Right kidney (tissue), 1 donor: ENCODE data around the gene SEPTIN12.
A peak's percentile ranks its signal among the peaks of the same experiment; 100 is the strongest.

ENCODE experiments used
- DNase-seq: peaks from one replicate; pipeline ENCODE4 v3.0.0-alpha.2; 2016

Gene SEPTIN12

DNA sequence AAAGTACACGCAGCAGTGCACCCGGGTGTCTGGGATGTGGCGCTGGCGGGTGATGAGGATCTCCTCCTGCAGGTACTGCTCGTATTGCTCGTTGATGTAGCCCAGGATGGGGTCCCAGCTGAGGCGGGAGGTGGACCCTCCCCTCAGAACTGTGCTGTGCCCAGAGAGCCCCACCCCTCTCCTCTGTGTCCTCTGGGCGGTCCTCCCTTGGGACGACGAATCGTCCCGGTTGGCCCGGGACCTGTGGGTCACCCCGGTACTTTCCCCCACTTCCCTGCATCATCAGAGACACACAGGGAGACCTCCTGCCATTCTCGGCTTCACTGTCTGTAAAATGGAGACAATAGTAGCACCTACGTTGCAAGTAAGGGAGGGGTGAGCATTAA is 4.2 kb downstream of the SEPTIN12 start:
- DNase-seq: no peak

DNA sequence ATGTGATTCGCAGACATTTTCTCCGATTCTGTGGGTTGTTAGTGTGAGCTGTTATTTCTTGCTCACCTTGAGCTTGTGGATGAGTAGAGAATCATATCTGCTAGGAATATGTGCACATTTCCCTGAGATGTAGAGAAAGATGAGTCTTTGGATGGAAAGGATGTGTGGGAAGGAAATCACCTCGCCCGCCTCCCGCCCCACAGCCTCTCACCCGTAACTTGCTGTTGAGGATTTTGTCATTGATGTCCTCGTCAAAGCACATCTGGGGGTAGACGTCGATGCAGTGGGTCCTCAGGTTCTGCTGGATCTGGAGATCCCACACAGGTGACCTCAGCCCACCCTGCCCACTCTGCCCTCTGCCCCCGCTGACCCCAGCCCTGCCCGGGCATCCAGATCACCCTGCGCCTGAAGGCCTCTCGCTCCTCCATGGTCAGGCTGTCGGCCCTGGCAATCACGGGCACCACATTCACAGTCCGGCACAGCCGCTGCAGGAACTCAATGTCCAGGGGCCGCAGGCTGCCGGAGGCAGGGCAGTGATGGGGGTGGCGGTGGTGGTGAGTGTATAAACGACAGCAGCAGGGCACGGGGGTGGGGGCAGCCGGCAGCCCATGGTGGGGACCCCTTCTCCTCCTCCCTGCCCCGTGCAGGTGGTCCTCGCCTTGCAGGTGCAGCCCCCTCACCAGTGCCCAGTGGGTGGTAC is 4.7 kb downstream of the SEPTIN12 start:
- no peak for DNase-seq

DNA sequence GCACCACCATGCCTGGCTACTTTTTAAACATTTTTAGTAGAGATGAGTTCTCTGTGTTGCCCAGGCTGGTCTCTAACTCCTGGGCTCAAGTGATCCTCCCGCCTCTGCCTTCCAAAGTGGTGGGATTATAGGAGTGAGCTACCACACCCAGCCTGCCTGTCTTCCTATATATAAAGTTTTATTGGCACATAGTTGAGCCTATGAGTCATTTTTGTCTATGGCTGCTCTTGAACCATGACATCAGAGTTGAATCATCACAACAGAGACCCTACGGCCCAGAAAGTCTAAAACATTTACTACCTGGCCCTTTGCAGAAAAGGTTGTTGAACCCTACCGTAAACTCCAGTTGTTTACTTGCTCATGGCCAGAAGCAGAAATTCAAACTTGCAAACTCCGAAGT is 7.9 kb downstream of the SEPTIN12 start:
- no peak for DNase-seq

DNA sequence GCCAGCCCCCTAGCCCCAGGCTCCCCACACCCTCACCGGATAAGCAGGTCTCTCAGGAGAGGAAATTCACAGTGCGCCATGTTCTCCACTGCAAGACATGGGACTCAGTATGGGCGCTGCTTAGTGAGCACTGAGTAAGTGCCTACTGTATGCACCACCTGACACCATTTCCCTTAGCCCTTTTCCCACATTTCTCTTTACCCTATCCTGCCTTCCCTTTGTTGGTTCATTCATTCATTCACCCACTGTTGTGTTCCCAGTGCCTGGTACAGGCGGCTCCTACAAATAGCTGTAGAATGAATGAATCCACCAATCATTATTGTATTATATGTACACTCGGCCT is 10.1 kb downstream of the SEPTIN12 start:
- DNase-seq: no peak

DNA sequence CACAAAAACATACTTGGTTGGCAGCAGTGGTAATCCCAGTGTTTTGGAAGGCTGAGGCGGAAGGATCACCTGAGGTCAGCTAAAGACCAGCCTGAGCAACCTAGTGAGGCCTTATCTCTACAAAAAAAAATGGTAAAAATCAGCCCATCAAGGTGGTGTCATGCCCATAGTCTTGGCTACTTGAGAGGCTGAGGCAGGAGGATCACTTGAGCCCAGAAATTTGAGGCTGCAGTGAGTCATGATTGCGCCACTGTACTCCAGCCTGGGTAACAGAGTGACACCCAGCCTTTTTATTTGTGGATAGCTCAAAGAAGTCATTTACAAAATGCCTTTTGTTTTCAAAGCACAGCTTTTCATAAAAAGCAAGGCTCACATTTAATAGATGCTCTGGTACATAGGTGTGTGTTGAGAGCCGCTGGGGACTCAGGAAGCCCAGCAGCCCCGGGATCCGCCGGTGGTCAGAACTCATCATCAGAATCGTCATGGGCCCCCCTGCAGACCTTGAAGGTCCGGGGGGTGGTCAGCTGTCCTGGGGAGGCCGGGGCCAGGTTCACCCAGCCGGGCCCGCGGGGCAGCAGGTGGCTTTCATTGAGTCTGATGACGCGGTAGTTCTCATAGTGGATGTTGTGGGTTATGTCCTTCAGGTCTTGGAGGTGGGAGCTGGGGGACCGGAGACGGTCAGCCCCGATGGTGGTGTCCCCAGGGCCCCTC is 10.7 kb downstream of the SEPTIN12 start:
- no peak for DNase-seq

DNA sequence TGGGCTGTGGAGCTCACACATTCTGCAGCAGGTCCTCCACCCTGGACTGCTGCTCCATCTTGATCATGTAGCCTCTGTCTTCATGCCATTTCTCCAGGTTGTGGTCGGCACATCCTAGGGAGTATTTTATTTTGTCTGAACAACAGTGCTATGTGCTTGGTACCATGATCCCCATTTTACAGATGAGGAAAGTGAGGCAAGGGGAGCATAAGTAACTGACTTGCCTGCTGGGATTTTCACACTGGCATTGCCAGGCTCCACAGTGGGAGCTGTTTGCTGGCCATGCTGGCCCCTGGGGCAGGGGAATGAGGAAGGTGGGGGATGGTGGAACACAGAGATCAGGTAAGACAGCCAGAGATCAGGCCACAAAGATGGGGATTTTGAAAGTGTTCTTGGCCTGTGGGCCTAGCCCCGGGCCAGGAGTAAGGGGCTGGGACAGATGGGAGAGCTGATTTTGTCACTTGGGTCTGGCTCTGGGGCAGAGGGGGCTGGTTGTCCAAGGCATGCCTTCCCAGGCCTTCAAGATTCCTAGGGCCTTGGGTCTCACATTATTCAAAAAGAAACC is 11.9 kb downstream of the SEPTIN12 start:
- no peak for DNase-seq

DNA sequence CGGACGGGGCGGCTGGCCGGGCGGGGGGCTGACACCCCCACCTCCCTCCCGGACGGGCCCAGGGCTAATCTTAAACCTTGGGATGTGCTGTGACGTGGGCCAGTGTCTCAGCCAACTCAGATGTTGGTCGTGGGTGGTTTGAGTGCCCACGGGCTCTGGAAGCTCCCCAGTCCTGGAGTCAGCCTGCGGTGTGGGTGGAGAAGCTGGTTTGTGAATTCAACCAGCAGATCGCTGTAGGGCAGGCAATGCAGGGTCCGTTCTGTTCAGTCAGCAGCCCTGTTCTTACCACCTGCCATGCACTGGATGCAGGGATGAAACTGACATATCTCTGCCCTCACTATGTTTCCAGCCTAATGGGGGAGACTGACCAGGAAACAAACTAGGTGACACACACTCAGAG is 13.1 kb downstream of the SEPTIN12 start:
- DNase-seq: no peak

DNA sequence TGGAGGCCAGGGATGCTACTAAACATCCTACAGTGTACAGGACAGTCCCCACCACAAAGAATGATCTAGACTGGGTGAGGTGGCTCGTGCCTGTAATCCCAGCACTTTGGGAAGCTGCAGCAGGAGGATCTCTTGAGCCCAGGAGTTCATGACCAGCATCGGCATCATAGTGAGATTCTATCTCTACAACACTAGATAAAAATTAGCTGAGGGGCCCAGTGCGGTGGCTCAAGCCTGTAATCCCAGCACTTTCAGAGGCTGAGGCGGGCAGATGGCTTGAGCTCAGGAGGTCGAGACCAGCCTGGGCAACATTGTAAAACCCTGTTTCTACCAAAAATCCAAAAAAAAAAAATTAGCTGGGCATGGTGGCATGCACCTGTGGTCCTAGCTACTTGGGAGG is 15.8 kb downstream of the SEPTIN12 start:
- no peak for DNase-seq

DNA sequence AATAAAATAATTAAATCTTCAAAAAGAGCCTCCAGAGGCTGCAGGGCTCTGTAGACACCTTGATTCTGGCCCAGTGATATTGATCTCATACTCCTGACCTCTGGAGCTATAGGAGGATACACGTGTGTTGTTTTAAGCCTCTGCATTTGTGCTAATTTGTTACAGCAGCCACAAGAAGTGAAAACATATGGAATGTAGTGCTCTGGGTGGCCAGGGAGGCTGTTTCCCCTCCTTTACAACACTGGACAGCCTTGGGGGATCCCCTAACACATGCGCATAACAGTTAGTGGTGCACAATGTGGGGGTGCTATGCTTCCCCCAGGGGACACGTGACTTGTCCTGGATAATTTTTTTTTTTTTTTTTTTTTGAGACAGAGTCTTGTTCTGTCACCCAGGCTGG is 16.5 kb downstream of the SEPTIN12 start:
- DNase-seq: no peak

DNA sequence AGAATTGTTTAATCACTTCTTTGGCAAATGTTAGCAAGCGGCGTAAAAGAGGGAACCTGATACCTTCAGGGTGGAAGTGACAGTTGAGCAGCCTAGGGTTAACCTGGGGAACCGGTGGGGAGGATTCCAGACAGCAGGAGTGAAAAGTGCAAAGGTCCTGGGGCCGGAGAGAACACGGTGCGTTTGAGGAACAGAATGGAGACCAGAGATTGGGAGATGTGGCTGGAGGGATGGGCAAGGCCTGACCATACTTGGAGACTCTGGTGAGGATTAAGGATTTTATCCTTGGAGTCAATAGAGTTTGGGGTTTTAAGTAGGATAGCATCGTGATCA is 18.9 kb downstream of the SEPTIN12 start:
- DNase-seq: no peak

DNA sequence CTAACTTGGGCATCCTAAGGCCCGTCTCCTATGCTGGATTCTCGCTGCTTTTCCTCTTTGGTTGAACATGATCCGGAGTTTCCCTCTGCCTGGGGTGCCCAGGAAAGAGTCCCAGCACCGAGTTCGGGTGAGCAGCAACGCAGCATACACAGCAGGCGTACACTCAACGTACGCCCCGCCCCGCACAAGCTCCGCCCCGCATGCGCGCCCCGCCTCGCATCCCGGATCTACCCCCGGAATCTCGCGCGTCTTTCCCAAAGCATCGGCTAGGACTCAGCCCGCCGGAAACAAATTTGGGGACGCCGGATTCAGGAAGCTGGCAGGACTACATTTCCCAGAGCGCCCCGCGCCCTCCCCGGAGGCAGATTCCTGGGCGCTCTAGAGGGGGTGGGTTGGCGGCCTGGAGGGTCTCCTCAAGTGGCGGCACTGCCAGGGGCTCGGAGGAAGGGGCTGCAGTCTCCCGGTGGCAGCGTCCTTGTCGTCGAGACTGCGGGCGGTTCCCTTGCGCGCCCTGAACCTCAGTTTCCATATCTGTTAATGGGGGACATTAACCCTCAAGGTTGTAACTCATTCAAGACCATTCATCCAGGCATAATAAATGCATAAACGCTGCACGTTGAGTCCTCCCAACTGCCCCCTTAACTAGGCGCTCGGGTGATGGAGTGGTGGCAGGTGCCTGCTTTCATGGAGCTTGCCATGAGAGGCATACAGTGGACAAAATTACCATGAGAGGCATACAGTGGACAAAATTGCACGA is 19.4 kb downstream of the SEPTIN12 start:
- peak; percentile 76 for DNase-seq

DNA sequence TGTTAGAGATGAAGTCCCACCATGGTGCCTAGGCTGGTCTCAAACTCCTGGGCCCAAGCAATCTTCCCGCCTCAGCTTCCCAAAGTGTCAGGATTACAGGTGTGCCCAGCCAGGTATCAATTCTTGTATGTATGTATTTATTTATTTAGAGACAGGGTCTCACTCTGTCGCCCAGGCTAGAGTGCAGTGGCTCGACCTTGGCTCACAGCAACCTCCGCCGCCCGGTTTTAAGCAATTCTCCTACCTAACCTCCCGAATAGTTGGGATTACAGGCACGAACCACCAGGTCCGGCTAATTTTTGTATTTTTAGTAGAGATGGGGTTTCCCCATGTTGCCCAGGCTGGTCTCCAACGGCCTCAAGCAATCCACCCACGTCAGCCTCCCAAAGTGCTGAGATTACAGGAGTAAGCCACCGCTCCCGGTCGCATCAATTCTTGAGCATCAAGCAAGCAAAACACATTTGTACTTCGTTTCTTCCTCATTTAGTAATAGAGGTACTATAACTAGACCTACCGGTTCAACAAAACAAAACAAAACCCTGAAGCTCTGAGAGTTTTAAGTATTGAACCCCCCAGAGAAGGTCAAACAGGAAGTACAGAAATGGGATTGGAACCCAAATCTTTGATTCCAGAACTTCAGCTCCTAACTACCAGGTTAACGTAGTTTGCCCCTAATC is 20.1 kb downstream of the SEPTIN12 start:
- no peak for DNase-seq

DNA sequence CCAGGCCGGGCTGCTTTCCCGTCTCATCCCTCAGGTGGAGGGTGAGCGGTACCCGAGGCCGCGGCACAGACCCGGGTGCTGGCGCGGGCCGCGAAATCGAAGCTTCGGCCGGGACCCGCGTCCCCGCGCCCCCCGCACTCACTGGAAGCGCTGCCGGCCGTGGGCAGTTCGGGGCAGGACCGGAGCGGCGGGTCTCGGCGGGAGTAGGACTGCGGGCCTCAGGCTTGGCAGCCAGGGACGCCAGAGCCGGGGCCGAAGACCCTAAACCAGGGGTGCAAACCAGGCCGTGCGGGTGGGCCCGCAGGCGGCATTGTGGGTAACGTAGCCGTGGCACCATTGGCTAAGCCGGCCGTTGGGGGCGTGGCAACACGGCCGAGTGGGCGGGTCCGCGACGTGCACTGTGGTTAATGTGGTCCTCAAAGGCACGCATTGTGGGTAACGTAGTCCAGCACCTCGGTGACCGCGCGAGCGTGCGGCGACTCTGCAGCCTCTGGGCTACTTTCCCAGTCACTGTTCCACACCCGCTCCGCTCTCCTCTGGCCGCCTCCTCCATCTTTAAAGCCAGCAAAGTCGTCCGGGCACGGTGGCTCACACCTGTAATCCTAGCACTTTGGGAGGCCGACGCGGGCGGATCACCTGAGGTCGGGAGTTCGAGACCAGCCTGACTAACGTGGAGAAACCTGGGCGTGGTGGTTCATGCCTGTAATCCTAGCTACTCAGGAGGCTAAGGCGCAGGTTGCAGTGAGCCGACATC is 21.1 kb downstream of the SEPTIN12 start, which contains the start of gene ZNF500:
Gene ZNF500 (minus strand): TSS at position 288 of the 754 bp plus-strand sequence. CDS start 1,184 bp downstream, outside the sequence.
- DNase-seq: peak; percentile 91

DNA sequence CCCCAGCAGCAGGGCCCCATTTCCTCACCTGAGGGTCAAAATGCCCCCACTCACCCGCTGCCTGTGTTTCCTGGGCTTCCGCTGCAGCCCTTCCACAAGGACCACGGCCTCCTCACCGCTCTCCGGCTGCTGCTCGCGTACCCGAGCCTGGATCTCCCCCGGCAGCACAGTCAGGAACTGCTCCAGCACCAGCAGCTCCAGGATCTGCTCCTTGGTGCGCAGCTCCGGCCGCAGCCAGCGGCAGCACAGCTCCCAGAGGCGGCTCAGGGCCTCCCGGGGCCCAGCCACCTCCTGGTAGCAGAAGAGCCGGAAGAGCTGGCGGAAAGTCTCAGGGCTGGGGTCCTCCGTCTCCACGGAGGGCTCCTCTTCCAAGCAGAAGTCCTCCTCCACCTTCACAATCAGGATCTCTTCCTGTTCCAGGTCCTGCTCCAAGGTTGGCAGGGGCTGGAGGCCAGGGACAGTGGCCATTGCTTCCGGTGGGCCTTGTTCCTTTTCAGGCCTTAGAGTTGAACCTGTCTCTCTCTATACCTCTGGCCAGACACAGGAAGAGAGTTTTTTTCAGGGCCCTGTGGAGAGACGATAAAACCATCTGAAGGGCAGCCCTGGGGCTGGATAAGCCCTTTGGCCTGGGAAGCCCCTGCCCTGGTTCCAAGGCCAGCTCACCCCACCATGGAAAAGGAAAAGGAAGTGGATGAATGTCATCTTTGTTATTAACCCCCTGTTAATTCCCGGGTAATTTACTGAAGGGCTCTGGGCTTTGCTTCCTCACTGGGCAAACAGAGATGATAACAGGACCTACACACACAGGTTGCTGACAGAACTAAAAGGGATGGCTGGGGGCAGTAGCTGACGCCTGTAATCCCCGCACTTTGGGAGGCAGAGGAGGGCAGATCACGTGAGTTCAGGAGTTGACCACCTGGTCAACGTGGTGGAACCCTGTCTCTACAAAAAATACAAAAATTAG is 22.4 kb downstream of the SEPTIN12 start:
- DNase-seq: no peak

DNA sequence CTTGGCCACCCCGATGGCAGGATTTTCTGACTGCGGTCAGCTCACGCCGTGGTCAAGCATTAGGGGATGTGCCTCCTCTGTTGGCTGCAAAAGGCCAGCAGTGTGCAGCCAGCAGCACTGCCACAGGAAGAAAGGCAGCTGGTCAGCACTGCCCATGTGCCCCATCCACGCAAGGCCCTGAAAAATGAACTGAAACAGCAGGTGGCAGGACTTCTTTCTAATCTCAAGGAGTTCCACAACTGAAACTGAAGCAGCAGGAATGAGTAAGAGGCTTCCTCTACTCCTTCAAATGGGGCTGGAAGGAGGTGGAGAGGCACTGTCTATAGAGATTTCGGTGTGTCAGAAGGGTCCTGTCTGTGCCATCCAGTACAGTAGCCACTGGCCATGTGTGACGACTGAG is 24.4 kb downstream of the SEPTIN12 start:
- DNase-seq: no peak

DNA sequence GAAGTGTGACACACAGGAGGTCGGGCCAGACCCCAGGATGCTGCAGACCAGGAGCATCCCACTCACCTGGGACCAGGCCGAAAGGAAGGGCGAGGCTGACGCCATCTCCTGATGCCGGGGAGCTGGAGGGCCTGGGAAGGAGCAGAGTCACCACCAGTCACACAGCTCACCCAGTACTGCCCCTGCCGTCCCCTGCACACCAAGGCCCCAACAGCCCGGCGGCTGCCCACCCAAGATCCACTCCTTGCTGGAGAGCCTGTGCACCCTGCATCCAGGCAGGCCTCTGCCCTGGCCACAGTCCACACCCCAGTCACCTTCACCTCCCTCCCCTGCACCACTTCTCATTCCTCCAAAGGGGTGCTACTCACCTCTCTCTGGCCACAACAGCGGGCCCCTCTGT is 25.9 kb downstream of the SEPTIN12 start:
- no peak for DNase-seq

DNA sequence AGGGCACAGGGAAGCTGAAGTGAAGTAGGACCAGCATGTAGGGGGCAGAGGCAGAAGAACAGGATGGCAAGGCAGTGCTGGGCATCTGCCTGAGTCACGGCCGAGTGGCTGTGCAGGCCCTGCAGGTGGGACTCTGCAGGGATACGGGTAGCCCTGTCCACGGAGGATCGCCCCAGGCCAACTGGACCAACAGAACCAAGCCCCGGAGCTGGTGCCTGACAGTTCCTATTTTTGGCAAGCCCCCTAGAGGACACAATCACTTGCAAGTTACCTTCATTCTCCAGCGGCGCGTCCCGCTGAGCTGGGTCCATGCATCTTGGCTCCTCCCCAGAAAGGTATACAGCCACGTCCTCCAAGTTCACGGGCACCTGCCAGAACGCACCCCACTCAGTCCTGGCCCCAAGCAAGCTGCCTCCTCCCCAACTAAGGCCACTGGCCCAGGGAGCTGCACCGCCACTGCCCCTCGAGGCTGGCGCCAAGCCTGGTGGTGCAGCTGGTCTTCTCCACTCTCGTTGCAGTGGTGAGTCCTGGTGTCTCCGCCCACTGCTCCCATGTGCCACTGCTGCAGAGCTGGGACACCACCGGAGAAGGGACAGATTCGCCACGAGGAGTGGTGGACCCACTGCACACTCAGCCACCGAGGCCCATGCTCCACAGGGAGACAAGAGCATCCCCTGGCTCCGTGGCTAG is 27.8 kb downstream of the SEPTIN12 start:
- no peak for DNase-seq

DNA sequence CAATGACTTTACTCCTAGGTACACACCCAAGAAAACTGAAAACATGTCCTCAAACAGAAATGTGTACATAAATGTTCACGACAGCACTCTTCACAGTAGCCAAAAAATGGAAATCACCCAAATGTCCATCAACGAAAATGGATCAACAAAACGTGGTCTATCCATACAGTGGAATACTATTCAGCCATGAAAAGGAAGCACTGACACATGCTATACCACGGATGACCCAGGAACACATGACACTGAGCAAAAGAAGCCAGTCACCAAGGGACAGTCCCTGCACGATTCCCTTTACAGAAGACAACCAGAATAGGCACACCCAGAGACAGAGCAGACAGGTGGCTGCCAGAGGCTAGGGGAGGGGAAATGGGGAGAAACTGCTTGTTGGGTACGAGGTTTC is 32.5 kb downstream of the SEPTIN12 start:
- DNase-seq: no peak

DNA sequence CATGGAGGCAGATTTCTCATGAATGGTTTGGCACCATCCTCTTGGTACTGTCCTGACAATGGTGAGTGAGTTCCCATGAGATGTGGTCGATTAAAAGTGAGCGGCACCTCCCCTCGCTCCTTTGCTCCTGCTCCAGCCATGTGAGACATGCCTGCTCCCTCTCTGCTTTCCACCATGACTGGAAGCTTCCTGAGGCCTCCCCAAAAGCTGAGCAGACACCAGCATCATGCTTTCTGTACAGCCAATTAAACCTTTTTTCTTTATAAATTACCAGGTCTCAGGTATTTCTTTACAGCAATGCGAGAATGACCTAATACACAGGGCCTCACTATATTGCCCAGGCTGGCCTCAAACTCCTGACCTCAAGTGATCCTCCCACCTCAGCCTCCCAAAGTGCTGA is 33.3 kb downstream of the SEPTIN12 start:
- no peak for DNase-seq

DNA sequence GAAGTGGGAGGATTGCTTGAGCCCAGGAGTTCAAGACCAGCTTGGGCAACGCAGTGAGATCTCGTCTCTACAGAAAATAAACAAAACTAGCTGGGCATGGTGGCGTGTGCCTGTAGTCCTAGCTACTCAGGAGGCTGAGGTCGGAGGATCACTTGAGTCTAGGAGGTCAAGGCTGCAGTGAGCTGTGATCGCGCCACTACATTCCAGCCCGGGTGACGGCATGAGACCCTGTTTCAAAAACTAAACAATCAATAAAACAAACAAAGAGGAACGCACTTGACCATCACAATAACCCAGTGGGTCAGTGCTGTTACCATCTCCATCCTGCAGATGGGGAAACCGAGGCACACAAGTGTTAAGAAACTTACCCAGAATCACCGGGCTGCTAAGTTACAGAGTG is 34.9 kb downstream of the SEPTIN12 start:
- no peak for DNase-seq
